Cardiac fibroblast (primary cell): ENCODE data around the gene CYB5R4.

Source experiments
- DNase-seq, 2 donors: peaks; one replicate each; pipeline versions ENCODE4 v3.0.0 to v3.0.0-alpha.2; 2010; ENCODE audit warnings: low read depth in 2 of 2
- H3K4me3 ChIP-seq, 2 donors: replicated peaks in 1 of 2; 1 replicate in 1 of 2; 2 replicates in 1 of 2; pipeline ENCODE4 v1.5.1; 2011; ENCODE audit warnings: low read depth in 2 of 2, low read length in 2 of 2, mild to moderate bottlenecking in 2 of 2, moderate library complexity in 1 of 2
- CTCF ChIP-seq: IDR thresholded peaks from one replicate; pipeline ENCODE4 v1.5.1; 2011; ENCODE audit warnings: low read depth, mild to moderate bottlenecking, low read length, inconsistent platforms

CYB5R4 gene

GRCh38 chr6:84013931-84014330 is 154.4 kb downstream of the CYB5R4 start:
- TF ChIP-seq CTCF: no peak
- DNase-seq: no peak

GRCh38 chr6:84016029-84016428 is 156.5 kb downstream of the CYB5R4 start:
- DNase-seq: no peak
- TF ChIP-seq CTCF: no peak
- H3K4me3 ChIP-seq: no peak overlapping the region

More at GRCh38 chr6:84013931-84014330, 154.4 kb downstream of the CYB5R4 start:
- no peak overlapping the region for H3K4me3 ChIP-seq
